HCT116 (cell line): ENCODE measurements around the gene OPRL1. TPM values are rescaled to one million over a fixed set of nuclear protein-coding genes. Genes with fewer than 3 reads are reported as not detected.
A peak's percentile ranks its signal among the peaks of the same experiment; 100 is the strongest.

Source experiments
- ATAC-seq: fragments of 200-7000 bp; cut with Tn5 transposase; 2 replicates; pipeline ENCODE4 v1.9.1; 2020; ENCODE audit warnings: mild to moderate bottlenecking, moderate library complexity
- BruUV-seq: library from RNA; stranded (reverse); fragments of 400-500 nt; replicated peaks from 2 replicates; lab custom pipeline; 2021; lab: Mats Ljungman, UMichigan
- CTCF ChIA-PET: fragments of 300-600 bp; sonication (Branson Sonifier 250); formaldehyde crosslinking; loops from one replicate; lab custom pipeline; 2021; ENCODE audit warnings: antibody characterized with exemption; lab: Charles Lee
- POLR2A ChIA-PET: fragments of 300-600, 350-600 bp; sonication (Branson Sonifier 250); formaldehyde crosslinking; loops from one replicate; lab custom pipeline; 2021; ENCODE audit warnings: antibody characterized with exemption; lab: Charles Lee
- RAD21 ChIA-PET, 2 experiments: fragments of 300-600 bp; sonication (Branson Sonifier 250); formaldehyde crosslinking; loops; one replicate each; lab custom pipeline; 2023; ENCODE audit warnings: low total read pairs in 2 of 2; ENCODE audit not compliant: uncharacterized antibody in 2 of 2, unreplicated experiment in 2 of 2, low non-redundant PET in 1 of 2; lab: Charles Lee
- DNase-seq: peaks from one replicate; pipeline ENCODE4 v3.0.0-alpha.2; 2010; ENCODE audit warnings: low read depth, low spot score
- H2AFZ ChIP-seq: fragments of 200-600 bp; shearing (Covaris generic), sonication (generic); 2 replicates; pipeline ENCODE4 v1.6.1; 2017; ENCODE audit warnings: low read depth, mixed run types, mixed read lengths, antibody characterized with exemption, low read length; ENCODE audit not compliant: poor library complexity, severe bottlenecking
- H3K27ac ChIP-seq: 2 replicates; pipeline ENCODE4 v1.5.1; 2012; ENCODE audit warnings: low read depth, low read length
- H3K27me3 ChIP-seq: fragments of 200-600 bp; sonication (generic); 2 replicates; pipeline ENCODE4 v1.6.1; 2016; ENCODE audit warnings: mixed run types, low read length, mixed read lengths; ENCODE audit not compliant: insufficient read depth
- H3K36me3 ChIP-seq, 2 experiments: fragments of 200-500 bp in 1 of 2; fragments of 200-600 bp in 1 of 2; sonication (Bioruptor generic) in 1 of 2; sonication (generic) in 1 of 2; 2 replicates each; pipeline versions ENCODE4 v1.5.1 to v1.6.1; 2014 to 2016; ENCODE audit warnings: low read length in 2 of 2, inconsistent platforms in 1 of 2, mixed read lengths in 1 of 2, mixed run types in 1 of 2; ENCODE audit not compliant: insufficient read depth in 2 of 2, control insufficient read depth in 1 of 2
- H3K4me1 ChIP-seq, 2 experiments: fragments of 200-600 bp in 1 of 2; sonication (generic) in 1 of 2; 2 replicates each; pipeline versions ENCODE4 v1.5.1 to v1.6.1; 2012 to 2017; ENCODE audit warnings: low read length in 2 of 2, inconsistent platforms in 1 of 2, mild to moderate bottlenecking in 1 of 2, mixed read lengths in 1 of 2, mixed run types in 1 of 2, moderate library complexity in 1 of 2; ENCODE audit not compliant: insufficient read depth in 2 of 2, control insufficient read depth in 1 of 2
- H3K4me2 ChIP-seq: fragments of 200-600 bp; sonication (generic); 2 replicates; pipeline ENCODE4 v1.6.1; 2017; ENCODE audit warnings: mixed run types, low read length, mixed read lengths
- H3K4me3 ChIP-seq, 2 experiments: fragments of 200-600 bp in 1 of 2; sonication (generic) in 1 of 2; replicated peaks in 1 of 2; 2 replicates each; pipeline ENCODE4 v1.5.1; 2011 to 2016; ENCODE audit warnings: low read length in 2 of 2, control low read depth in 1 of 2, low read depth in 1 of 2, mild to moderate bottlenecking in 1 of 2, mixed read lengths in 1 of 2, mixed run types in 1 of 2
- H3K79me2 ChIP-seq: fragments of 200-600 bp; sonication (generic); 2 replicates; pipeline ENCODE4 v1.6.1; 2017; ENCODE audit warnings: mild to moderate bottlenecking, mixed run types, low read length, moderate library complexity, mixed read lengths; ENCODE audit not compliant: insufficient read depth
- H3K9ac ChIP-seq: fragments of 200-600 bp; sonication (generic); 2 replicates; pipeline ENCODE4 v1.6.1; 2016; ENCODE audit warnings: low read length, mixed read lengths
- H3K9me2 ChIP-seq: fragments of 200-600 bp; sonication (generic), shearing (Covaris generic); 2 replicates; pipeline ENCODE4 v1.6.1; 2017; ENCODE audit warnings: mixed run types, mild to moderate bottlenecking, moderate library complexity; ENCODE audit not compliant: insufficient read depth
- H3K9me3 ChIP-seq, 2 experiments: fragments of 200-500 bp in 1 of 2; fragments of 200-600 bp in 1 of 2; sonication (Bioruptor generic) in 1 of 2; sonication (generic) in 1 of 2; 2 replicates each; pipeline ENCODE4 v1.6.1; 2014 to 2017; ENCODE audit warnings: low read length in 2 of 2, mixed read lengths in 2 of 2, inconsistent platforms in 1 of 2, low read depth in 1 of 2, mild to moderate bottlenecking in 1 of 2, mixed run types in 1 of 2, moderate library complexity in 1 of 2; ENCODE audit not compliant: control insufficient read depth in 1 of 2, insufficient read depth in 1 of 2
- H4K20me1 ChIP-seq: fragments of 200-600 bp; sonication (generic), shearing (Covaris generic); 2 replicates; pipeline ENCODE4 v1.6.1; 2017; ENCODE audit warnings: mixed run types, mild to moderate bottlenecking, moderate library complexity; ENCODE audit not compliant: insufficient read depth
- CBX3 ChIP-seq: IDR thresholded peaks from 2 replicates; pipeline ENCODE4 v1.6.1; 2012; ENCODE audit warnings: low read depth
- CEBPB ChIP-seq: IDR thresholded peaks from 2 replicates; pipeline ENCODE4 v1.6.1; 2012; ENCODE audit warnings: low read depth
- EZH2phosphoT487 ChIP-seq: fragments of 200-600 bp; IDR thresholded peaks from 2 replicates; pipeline ENCODE4 v1.6.1; 2018; ENCODE audit warnings: antibody characterized with exemption, borderline replicate concordance
- FOSL1 ChIP-seq: IDR thresholded peaks from 2 replicates; pipeline ENCODE4 v1.6.1; 2012; ENCODE audit warnings: low read depth
- POLR2A ChIP-seq: IDR thresholded peaks from 2 replicates; pipeline ENCODE4 v1.7.0; 2011; ENCODE audit warnings: borderline replicate concordance; ENCODE audit not compliant: insufficient read depth, insufficient read length; ENCODE audit errors: extremely low read depth
- RAD21 ChIP-seq: IDR thresholded peaks from 2 replicates; pipeline ENCODE4 v1.6.1; 2012; ENCODE audit warnings: low read depth, mild to moderate bottlenecking
- SRF ChIP-seq: IDR thresholded peaks from 2 replicates; pipeline ENCODE4 v1.6.1; 2012; ENCODE audit warnings: low read depth
- YY1 ChIP-seq: IDR thresholded peaks from 2 replicates; pipeline ENCODE4 v1.6.1; 2011; ENCODE audit warnings: low read length, low read depth, moderate library complexity, mild to moderate bottlenecking; ENCODE audit not compliant: insufficient replicate concordance; ENCODE audit errors: extremely low read depth
- ZFX ChIP-seq: fragments of 450-650 bp; IDR thresholded peaks from 2 replicates; pipeline ENCODE4 v1.6.1; 2017
- intact Hi-C: fragments of 100-400 bp; cut with micrococcal nuclease; formaldehyde crosslinking; loops from 2 replicates; pipeline ENCODE4 v1.10.0; 2022
- total RNA-seq: library from RNA; stranded (reverse); gene quantifications from one replicate; pipeline ENCODE4 v1.2.1, GENCODE V29; 2021; ENCODE audit not compliant: unreplicated experiment
- TF ChIP-seq, protein P1 (sequence below): IDR thresholded peaks from 2 replicates; pipeline ENCODE4 v1.6.1; 2011; ENCODE audit warnings: mild to moderate bottlenecking, low read length, moderate library complexity; ENCODE audit not compliant: insufficient replicate concordance; ENCODE audit errors: extremely low read depth
- TF ChIP-seq, protein P2 (sequence below): IDR thresholded peaks from 2 replicates; pipeline ENCODE4 v1.6.1; 2012; ENCODE audit warnings: low read depth

The OPRL1 gene
- total RNA-seq, 1 experiment from 2014 or later, result 1.6 TPM

DNA sequence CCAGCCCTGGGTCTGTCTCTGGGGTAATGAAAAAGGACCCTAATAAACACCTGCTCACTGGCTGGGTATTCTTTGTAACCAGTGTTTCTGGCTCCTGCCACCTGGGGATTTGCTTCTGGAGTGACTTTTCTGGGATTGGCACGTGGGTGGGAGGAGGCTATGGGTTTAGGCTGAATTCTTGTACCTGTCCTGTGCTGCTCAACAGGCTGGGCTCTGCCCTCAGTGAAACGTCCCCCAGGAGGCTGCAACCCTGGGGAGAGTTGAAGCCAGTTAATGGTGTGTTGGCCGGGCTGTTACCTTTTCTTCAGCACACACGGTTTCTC, 20.6 kb downstream of the OPRL1 start (continued):
- TF ChIP-seq, protein P1, sequence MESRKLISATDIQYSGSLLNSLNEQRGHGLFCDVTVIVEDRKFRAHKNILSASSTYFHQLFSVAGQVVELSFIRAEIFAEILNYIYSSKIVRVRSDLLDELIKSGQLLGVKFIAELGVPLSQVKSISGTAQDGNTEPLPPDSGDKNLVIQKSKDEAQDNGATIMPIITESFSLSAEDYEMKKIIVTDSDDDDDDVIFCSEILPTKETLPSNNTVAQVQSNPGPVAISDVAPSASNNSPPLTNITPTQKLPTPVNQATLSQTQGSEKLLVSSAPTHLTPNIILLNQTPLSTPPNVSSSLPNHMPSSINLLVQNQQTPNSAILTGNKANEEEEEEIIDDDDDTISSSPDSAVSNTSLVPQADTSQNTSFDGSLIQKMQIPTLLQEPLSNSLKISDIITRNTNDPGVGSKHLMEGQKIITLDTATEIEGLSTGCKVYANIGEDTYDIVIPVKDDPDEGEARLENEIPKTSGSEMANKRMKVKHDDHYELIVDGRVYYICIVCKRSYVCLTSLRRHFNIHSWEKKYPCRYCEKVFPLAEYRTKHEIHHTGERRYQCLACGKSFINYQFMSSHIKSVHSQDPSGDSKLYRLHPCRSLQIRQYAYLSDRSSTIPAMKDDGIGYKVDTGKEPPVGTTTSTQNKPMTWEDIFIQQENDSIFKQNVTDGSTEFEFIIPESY, result no peak
- TF ChIP-seq, protein P2, sequence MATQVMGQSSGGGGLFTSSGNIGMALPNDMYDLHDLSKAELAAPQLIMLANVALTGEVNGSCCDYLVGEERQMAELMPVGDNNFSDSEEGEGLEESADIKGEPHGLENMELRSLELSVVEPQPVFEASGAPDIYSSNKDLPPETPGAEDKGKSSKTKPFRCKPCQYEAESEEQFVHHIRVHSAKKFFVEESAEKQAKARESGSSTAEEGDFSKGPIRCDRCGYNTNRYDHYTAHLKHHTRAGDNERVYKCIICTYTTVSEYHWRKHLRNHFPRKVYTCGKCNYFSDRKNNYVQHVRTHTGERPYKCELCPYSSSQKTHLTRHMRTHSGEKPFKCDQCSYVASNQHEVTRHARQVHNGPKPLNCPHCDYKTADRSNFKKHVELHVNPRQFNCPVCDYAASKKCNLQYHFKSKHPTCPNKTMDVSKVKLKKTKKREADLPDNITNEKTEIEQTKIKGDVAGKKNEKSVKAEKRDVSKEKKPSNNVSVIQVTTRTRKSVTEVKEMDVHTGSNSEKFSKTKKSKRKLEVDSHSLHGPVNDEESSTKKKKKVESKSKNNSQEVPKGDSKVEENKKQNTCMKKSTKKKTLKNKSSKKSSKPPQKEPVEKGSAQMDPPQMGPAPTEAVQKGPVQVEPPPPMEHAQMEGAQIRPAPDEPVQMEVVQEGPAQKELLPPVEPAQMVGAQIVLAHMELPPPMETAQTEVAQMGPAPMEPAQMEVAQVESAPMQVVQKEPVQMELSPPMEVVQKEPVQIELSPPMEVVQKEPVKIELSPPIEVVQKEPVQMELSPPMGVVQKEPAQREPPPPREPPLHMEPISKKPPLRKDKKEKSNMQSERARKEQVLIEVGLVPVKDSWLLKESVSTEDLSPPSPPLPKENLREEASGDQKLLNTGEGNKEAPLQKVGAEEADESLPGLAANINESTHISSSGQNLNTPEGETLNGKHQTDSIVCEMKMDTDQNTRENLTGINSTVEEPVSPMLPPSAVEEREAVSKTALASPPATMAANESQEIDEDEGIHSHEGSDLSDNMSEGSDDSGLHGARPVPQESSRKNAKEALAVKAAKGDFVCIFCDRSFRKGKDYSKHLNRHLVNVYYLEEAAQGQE, result no peak
- no peak for TF ChIP-seq SRF
- no peak for TF ChIP-seq POLR2A

GRCh38 chr20:64100946-64101688, 21.2 kb downstream of the OPRL1 start:
- no peak overlapping the region for H3K9ac ChIP-seq
- no peak for ATAC-seq
- peak overlapping the region; percentile 93 for H3K4me2 ChIP-seq
- H3K27me3 ChIP-seq, result no peaks in the 10 kb centered on the region
- RAD21 ChIA-PET, result no interaction called here
- H2AFZ ChIP-seq, result peak overlapping the region; percentile 85
- POLR2A ChIA-PET, result no interaction called here
- H4K20me1 ChIP-seq, result no peaks in the 10 kb centered on the region
- no peaks in the 10 kb centered on the region for H3K79me2 ChIP-seq
- BruUV-seq, result no TSS peak
- no peak overlapping the region for H3K27ac ChIP-seq
- no peaks in the 10 kb centered on the region for H3K9me3 ChIP-seq
- CTCF ChIA-PET, result interaction anchor here (1.5 to 1.6 kb wide), 3 partner anchors 15 to 38 kb away, joined by 5 to 8 read pairs (median 5); partner anchors contain the start of gene TCEA2
- 0 out of 4 replicates have a peak overlapping the region, but pooled peaks of 1 of the 2 experiments have one; percentile 68 for H3K4me3 ChIP-seq
- H3K4me1 ChIP-seq, result peaks cover 4 to 13% of the 10 kb centered on the region in 2 experiments; a peak in 2 of 4 replicates
- intact Hi-C loops, result no loop called here
- no peaks in the 10 kb centered on the region for H3K36me3 ChIP-seq
- no peaks in the 10 kb centered on the region for H3K9me2 ChIP-seq
- DNase-seq, result no peak
- TF ChIP-seq EZH2phosphoT487 (no peak), CBX3 (no peak), ZFX (no peak), POLR2A (no peak), FOSL1 (no peak), CEBPB (no peak), RAD21 (no peak), YY1 (no peak)
- TF ChIP-seq, protein P2, result no peak
